Measurements from ENCODE around the gene RAD23A. TPM values are rescaled to one million over a fixed set of nuclear protein-coding genes. Genes with fewer than 3 reads are reported as not detected.
"Not testable (repeated sequence)": the region's sequence is repeated elsewhere in the genome, so short reads cannot be mapped to it uniquely, and the experiment has no call there.

The RAD23A gene
- total and polyA plus RNA-seq, 5 experiments from 2014 or later: 78.0 to 125 (median 114) TPM

DNA sequence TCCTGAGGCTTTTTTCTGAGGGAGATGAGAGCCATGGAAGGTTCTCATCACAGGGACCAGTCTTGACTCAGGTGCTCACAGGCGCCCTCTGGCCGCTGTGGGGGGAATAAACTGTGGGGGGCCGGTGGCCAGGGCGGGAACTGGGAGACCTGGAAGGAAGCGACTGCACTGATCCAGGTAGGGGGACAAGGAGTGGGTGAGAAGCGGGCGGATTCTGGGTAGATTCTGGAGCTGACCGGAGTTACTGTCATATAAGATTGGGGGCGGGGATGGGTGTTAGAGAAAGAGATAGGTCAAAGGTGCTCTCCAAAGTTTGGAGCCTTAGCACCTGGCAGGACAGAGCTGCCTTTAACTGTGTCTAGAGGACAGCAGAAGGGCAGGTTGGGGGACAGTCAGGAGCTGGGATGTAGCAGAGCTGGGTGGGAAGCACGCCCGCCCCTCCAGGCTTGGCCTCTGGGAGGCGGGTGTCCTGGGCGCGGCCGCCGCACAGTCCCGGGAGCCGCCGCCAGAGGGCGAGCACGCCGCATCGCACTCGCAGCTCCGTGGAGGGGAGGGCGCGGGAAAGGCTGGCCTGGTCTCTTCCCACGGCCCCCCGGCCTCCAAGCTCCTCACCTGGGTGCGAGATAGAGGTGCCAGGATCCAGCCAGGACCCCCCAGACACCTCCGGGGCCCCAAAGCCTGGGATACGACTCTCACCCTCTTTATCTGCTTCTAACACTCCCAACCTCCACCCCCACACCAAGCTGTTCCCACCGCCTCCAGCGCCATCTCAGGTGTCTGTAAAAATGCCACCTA is 19.6 kb downstream of the RAD23A start:
- H3K27me3 Mint-ChIP-seq: peaks cover 0 to 2% (median 0%) of the 10 kb centered on the region in 5 donors
- H3K4me3 Mint-ChIP-seq: peak overlapping the region; percentile 81 to 98 (median 90)
- POLR2A ChIA-PET: interaction anchor here (0.7 to 2.1 kb wide), 14 partner anchors 9 to 85 kb away, joined by 3 to 13 read pairs (median 3); partner anchors contain the start of genes FARSA, GADD45GIP1, NFIX and SYCE2
- no peaks in the 10 kb centered on the region for H3K36me3 Mint-ChIP-seq
- ATAC-seq (peak; percentile 95 to 97), DNase-seq (peak; percentile 63 to 85 (median 79))
- peaks cover 5 to 12% (median 6%) of the 10 kb centered on the region in 4 donors for H3K4me1 Mint-ChIP-seq
- H3K9me3 Mint-ChIP-seq: no peaks in the 10 kb centered on the region
- peak overlapping the region in 9 of 10 donors; percentile 31 to 92 (median 79) for H3K27ac Mint-ChIP-seq

DNA sequence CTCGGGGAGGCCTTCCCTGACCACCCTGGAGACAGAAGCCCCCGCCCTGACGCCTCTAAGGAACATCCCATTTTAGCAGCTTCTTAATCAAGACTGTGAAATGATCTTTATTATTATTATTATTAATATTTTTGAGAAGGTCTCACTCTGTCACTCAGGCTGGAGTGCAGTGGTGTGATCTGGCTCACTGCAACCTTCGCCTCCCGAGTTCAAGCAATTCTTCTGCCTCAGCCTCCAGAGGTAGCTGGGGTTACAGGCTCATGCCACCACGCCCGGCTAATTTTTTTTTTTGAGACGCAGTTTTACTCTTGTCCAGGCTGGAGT is 20.1 kb downstream of the RAD23A start:
- ATAC-seq (no peak), DNase-seq (no peak)
- H3K9me3 Mint-ChIP-seq: no peaks in the 10 kb centered on the region
- POLR2A ChIA-PET: interaction anchor here (0.7 to 2.1 kb wide), 13 partner anchors 9 to 85 kb away, joined by 3 to 13 read pairs (median 3); partner anchors contain the start of genes FARSA, GADD45GIP1, NFIX and SYCE2
- H3K36me3 Mint-ChIP-seq: no peaks in the 10 kb centered on the region
- H3K27me3 Mint-ChIP-seq: peaks cover 0 to 2% (median 0%) of the 10 kb centered on the region in 5 donors
- H3K4me1 Mint-ChIP-seq: peaks cover 5 to 12% (median 6%) of the 10 kb centered on the region in 4 donors
- H3K4me3 Mint-ChIP-seq: peak overlapping the region in 9 of 10 donors; percentile 47 to 98 (median 64)
- H3K27ac Mint-ChIP-seq: peak overlapping the region in 5 of 10 donors; percentile 32 to 92 (median 77)

DNA sequence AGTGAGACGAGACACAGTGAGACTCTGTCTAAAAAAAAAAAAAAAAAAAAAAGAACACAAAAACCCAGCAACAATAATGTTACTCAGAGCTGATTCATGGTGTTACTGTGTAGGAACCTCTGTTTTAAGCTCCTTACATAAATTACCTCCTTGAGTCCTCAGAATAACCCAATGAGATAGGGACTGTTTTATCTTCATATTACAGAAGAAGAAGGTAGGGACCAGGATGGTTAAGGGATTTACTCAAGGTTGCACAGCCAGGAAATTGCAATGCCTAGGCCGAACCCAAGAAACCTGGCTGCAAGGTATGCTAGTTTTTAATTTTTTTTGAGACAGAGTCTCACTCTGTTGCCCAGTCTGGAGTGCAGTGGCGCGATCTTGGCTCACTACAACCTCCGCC is 22.2 kb downstream of the RAD23A start:
- peaks cover 0 to 2% (median 0%) of the 10 kb centered on the region in 5 donors for H3K27me3 Mint-ChIP-seq
- POLR2A ChIA-PET: no interaction called here
- ATAC-seq (no peak), DNase-seq (no peak)
- H3K4me3 Mint-ChIP-seq: no peak overlapping the region
- H3K4me1 Mint-ChIP-seq: peaks cover 5 to 12% (median 6%) of the 10 kb centered on the region in 4 donors
- no peaks in the 10 kb centered on the region for H3K9me3 Mint-ChIP-seq
- no peak overlapping the region for H3K27ac Mint-ChIP-seq
- H3K36me3 Mint-ChIP-seq: no peaks in the 10 kb centered on the region

DNA sequence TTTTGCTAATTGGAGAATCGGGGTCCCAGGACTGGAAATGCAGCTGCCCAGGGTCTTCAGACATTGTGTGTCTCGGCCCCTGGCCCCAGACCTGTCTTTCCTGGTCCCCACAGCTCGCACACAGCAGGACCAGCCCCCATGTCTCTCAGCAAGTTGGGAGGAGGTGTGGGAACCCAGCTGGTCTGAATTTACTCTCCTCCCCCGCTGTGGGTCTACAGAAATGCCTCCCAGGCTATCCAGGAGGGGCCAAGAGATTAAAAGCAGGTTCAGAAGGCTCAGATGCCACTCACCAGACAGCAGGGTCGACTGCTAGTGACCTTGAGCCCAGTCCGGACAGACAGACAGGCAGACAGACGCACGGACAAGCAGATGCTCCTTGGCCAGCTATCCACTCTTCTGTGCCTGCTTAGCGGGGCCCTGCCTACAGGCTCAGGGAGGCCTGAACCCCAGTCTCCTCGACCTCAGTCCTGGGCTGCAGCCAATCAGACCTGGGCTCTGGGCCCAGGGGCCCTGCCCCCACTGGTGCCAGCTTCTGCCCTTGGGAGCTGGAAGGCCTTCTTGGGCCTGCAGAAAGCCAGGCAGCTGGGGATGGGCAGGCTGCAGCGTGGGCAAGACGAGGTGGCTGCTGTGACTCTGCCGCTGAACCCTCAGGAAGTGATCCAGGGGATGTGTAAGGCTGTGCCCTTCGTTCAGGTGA is 23.8 kb downstream of the RAD23A start, which contains the start of gene DAND5:
TSS of gene DAND5 (plus strand) at position 285 of the 697 bp plus-strand sequence. CDS start at position 370, 85 bp downstream.
- POLR2A ChIA-PET: interaction anchor here (0.7 to 1.0 kb wide), 2 partner anchors 79 to 1559 kb away, joined by 4 read pairs; partner anchors contain the start of gene GCDH
- Mint-ChIP-seq H3K4me3 (no peak within 1 kb of the TSS), H3K9me3 (no peaks in the 10 kb centered on the region), H3K27ac (peak within 1 kb of the TSS in 2 of 10 donors; percentile 2 to 58), H3K4me1 (peaks cover 5 to 12% (median 6%) of the 10 kb centered on the region in 4 donors), H3K27me3 (peaks cover 0 to 2% (median 0%) of the 10 kb centered on the region in 5 donors), H3K36me3 (no peaks in the 10 kb centered on the region)
- ATAC-seq: no peak
- DNase-seq: no peak

DNA sequence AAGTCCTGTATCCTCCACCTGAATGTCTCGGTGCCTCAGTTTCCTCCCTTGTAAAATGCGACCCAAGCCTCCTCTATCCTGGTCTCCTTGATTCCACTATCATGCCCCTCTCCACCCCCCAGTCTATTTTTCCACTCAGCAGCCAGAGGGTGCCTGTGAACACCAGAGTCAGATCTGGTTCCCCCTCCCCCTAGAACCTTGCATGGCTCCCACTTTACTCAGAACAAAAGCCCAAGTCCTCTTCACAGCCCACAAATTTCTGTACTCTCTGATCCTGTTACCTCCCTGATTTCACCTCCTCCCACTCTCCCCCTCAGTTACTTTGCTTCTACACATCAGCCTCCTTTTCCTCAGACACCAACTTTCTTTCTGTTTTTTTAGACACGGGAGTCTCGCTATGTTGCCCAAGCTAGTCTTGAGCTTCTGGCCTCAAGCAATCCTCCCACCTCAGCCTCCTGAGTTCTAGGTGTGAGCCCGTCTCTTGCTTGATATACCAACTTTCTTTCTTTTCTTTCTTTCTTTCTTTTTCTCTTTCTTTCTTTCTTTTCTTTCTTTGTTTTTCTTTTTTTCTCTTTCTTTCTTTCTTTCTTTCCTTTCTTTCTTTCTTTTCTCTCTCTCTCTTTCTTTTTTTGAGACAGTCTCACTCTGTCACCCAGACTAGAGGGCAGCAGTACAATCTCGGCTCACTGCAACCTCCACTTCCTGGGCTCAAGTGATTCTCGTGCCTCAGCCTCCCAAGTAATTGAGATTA is 24.6 kb downstream of the RAD23A start:
- peaks cover 0 to 2% (median 0%) of the 10 kb centered on the region in 5 donors for H3K27me3 Mint-ChIP-seq
- POLR2A ChIA-PET: no interaction called here
- no peaks in the 10 kb centered on the region for H3K36me3 Mint-ChIP-seq
- H3K27ac Mint-ChIP-seq: peak overlapping the region in 2 of 10 donors; percentile 2 to 58
- ATAC-seq: no peak
- no peak overlapping the region for H3K4me3 Mint-ChIP-seq
- no peak for DNase-seq
- H3K9me3 Mint-ChIP-seq: no peaks in the 10 kb centered on the region
- peaks cover 2 to 6% (median 2%) of the 10 kb centered on the region in 4 donors for H3K4me1 Mint-ChIP-seq

DNA sequence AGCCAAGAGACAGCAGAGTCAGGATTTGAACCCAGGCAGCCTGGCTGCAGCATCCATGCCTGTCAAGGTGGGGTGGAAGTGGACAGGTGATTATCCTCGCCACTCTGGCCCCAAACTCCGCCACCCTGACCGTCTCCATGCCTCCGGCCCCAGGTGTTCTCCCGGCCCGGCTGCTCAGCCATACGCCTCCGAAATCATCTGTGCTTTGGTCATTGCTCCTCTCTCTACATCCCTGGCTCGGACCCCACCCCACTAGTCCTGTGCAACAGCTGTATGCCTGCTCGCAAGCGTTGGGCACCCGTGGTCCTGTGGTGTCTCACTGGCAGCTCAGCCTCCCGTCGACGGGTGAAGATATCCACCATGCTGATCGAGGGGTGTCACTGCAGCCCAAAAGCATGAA is 27.6 kb downstream of the RAD23A start:
- H3K4me1 Mint-ChIP-seq: peaks cover 1 to 6% (median 4%) of the 10 kb centered on the region in 4 donors
- no peak overlapping the region for H3K4me3 Mint-ChIP-seq
- POLR2A ChIA-PET: interaction anchor here (0.7 to 0.9 kb wide), 2 partner anchors 17 to 109 kb away, joined by 5 to 7 read pairs; no protein-coding TSS in a partner anchor
- no peak overlapping the region for H3K27ac Mint-ChIP-seq
- no peaks in the 10 kb centered on the region for H3K36me3 Mint-ChIP-seq
- DNase-seq (no peak), ATAC-seq (no peak)
- peaks cover 4 to 20% (median 11%) of the 10 kb centered on the region in 5 donors for H3K27me3 Mint-ChIP-seq
- no peaks in the 10 kb centered on the region for H3K9me3 Mint-ChIP-seq

DNA sequence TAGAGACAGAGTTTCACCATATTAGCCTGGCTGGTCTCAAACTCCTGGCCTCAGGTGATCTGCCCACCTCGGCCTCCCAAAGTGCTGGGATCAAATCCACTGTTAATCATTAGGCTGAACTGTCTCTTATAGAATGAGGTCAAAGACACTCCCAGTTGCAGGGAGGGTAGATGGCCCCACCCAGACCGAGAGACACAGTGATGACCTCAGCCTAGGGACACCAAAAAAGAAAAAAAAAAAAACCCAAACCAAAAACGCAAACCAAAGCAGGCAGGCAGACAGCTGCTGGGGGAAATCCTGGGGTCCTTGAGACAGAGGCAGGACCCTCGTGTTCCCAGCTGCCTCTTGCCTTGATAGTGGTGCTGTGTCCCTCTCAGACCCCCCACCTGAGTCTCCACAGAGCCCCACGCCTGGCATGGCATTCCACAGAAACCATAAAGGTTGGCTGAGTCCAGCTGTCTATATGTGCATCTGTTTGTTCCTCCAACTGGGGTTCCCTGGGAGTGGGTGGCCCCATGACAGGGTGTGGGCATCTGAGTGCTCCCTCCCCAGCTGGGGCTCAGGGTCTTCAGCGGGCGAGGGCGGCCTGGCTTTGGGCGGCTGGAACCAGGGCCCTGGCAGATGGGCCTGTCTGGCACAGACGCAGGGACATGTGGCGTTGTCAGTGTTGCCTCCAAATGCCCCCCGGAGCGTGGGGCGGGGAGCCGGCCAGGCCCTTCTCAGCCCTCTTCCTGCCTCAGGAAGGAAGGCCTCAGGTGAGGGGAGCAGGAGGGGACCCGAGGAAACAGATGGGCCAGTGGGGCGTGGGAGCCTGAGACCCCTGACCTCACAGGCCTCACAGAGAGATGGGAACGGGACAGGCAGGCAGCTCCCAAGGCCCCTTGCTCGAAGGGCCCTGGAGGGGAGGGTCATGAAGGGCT is 28.9 kb downstream of the RAD23A start:
- H3K9me3 Mint-ChIP-seq: no peaks in the 10 kb centered on the region
- no peak overlapping the region for H3K27ac Mint-ChIP-seq
- no peak for ATAC-seq
- H3K4me3 Mint-ChIP-seq: no peak overlapping the region
- POLR2A ChIA-PET: no interaction called here
- H3K27me3 Mint-ChIP-seq: peaks cover 4 to 21% (median 12%) of the 10 kb centered on the region in 5 donors
- H3K4me1 Mint-ChIP-seq: peaks cover 1 to 6% (median 4%) of the 10 kb centered on the region in 4 donors
- H3K36me3 Mint-ChIP-seq: no peaks in the 10 kb centered on the region
- no peak for DNase-seq

DNA sequence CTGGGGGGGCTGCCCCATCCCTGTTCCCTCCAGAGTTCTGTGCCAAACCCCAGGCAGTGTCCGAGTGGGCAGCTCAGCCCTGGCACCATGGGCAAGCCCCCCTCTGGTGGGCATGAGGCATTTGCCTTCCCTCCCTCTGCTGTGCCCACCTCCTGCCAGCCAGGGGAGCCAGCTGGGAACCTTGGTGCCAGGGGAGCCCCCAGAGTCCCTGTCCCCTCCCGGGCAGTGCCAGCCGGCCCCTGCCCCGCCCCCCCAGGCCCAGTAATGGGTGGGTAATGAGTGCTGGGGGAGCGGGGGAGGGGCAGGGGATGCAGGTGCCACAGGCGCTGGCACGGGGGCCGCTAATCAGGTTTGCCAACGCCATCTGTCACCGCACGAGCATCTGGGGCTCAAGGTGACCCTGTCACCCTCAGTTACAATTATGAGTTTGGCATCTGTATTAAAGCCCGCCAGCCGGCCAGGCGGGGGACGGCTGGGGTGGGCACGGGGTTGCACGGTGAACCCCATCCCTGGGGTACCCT is 29.6 kb downstream of the RAD23A start:
- Mint-ChIP-seq H3K36me3 (no peaks in the 10 kb centered on the region), H3K9me3 (no peaks in the 10 kb centered on the region), H3K27ac (no peak overlapping the region), H3K4me3 (no peak overlapping the region), H3K27me3 (peaks cover 4 to 21% (median 15%) of the 10 kb centered on the region in 5 donors), H3K4me1 (peaks cover 1 to 6% (median 4%) of the 10 kb centered on the region in 4 donors)
- ATAC-seq (no peak), DNase-seq (no peak)
- POLR2A ChIA-PET: no interaction called here

DNA sequence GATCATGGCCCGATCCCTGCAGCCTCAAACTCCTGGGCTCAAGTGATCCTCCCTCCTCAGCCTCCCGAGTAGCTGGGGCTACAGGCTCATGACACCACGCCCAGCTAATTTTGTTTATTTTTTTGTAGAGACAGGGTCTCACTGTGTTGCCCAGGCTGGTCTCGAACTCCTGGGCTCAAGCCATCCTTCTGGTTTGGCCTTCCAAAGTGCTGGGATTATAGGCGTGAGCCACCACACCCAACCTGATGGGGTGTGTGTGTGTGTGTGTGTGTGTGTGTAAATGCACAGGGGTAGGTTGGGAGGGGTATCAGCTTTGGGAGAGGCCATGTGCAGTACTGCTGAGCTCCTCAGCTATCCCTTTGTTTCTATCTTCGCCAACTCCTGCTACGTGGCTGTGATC is 30.4 kb downstream of the RAD23A start:
- peaks cover 4 to 21% (median 16%) of the 10 kb centered on the region in 5 donors for H3K27me3 Mint-ChIP-seq
- POLR2A ChIA-PET: interaction anchor here (0.7 to 2.6 kb wide), 2 partner anchors 118 to 1099 kb away, joined by 5 to 18 read pairs; no protein-coding TSS in a partner anchor
- DNase-seq: not testable (repeated sequence)

DNA sequence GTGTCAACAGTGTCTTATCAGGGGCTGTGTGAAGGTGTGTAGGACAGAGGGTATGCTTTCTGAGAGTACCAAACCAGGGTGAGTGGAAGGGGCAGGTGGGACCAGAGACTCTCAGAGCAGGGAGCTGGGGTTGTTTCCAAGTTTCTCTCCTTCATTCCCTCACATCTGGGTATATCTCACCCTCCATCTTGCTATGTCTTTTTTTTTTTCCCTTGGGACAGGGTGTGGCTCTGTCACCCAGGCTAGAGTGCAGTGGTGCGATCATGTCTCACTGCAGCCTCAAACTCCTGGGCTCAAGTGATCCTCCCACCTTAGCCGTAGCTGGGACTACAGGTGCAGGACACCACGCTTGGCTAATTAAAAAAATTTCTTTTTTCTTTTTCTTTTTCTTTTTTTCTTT is 34.3 kb downstream of the RAD23A start:
- Mint-ChIP-seq H3K9me3 (no peaks in the 10 kb centered on the region), H3K36me3 (no peaks in the 10 kb centered on the region), H3K4me1 (peaks cover 3 to 6% (median 4%) of the 10 kb centered on the region in 4 donors), H3K4me3 (no peak overlapping the region), H3K27ac (no peak overlapping the region), H3K27me3 (peaks cover 4 to 22% (median 16%) of the 10 kb centered on the region in 5 donors)
- DNase-seq (no peak), ATAC-seq (no peak)
- POLR2A ChIA-PET: interaction anchor here (1.2 kb wide), 1 partner anchor 81 kb away, joined by 3 read pairs; no protein-coding TSS in a partner anchor

More for the DNA sequence above, 30.4 kb downstream of the RAD23A start:
- not testable (repeated sequence) for H3K4me1 Mint-ChIP-seq, H3K9me3 Mint-ChIP-seq, ATAC-seq, H3K4me3 Mint-ChIP-seq, H3K27ac Mint-ChIP-seq, H3K36me3 Mint-ChIP-seq

DNA sequence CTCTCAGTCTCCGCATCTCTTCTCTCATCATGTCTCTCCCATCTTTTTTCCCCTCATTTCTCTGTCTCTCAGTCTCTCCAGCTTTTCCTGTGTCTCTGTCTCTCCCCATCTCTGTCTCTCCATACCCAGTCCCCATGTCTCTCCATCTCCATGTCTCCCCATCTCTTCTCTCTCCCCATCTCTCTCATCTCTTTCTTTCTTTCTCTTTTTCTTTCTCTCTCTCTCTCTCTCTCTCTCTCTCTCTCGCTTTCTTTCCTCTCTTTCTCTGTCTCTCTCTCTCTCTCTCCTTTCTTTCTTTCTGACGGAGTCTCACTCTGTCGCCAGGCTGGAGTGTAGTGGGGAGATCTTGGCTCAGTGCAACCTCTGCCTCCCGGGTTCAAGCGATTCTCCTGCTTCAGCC is 37.0 kb downstream of the RAD23A start:
- Mint-ChIP-seq H3K4me3 (no peak overlapping the region), H3K27ac (no peak overlapping the region), H3K9me3 (no peaks in the 10 kb centered on the region), H3K36me3 (no peaks in the 10 kb centered on the region), H3K27me3 (peaks cover 2 to 18% (median 15%) of the 10 kb centered on the region in 5 donors), H3K4me1 (peaks cover 4 to 11% (median 6%) of the 10 kb centered on the region in 4 donors)
- DNase-seq (no peak), ATAC-seq (no peak)
- POLR2A ChIA-PET: interaction anchor here (0.7 to 1.1 kb wide), 2 partner anchors 78 to 106 kb away, joined by 3 read pairs; no protein-coding TSS in a partner anchor
